Measurements from ENCODE around the gene OXSM. TPM values are rescaled to one million over a fixed set of nuclear protein-coding genes. Genes with fewer than 3 reads are reported as not detected.
A peak's percentile ranks its signal among the peaks of the same experiment; 100 is the strongest.

OXSM gene
- total RNA-seq (2022) (11.1 and 13.1 TPM in 2 replicates), Bru-seq, nascent RNA (percentile 75 among the genes with signal in this experiment), BruChase-seq, experiment 1, labeled RNA remaining after a 2-hour chase (percentile 81 among the genes with signal in this experiment), BruChase-seq, experiment 2, labeled RNA remaining after a 6-hour chase (percentile 56 among the genes with signal in this experiment)
- long read RNA-seq, transcript OXSM-201 (3 exons, 1,519 nt): major isoform, 22 of 31 reads
- long read RNA-seq, partial matches to known transcripts: 3 of 31 reads
- long read RNA-seq, other reads (novel, unspliced or antisense): 4 of 31 reads

DNA sequence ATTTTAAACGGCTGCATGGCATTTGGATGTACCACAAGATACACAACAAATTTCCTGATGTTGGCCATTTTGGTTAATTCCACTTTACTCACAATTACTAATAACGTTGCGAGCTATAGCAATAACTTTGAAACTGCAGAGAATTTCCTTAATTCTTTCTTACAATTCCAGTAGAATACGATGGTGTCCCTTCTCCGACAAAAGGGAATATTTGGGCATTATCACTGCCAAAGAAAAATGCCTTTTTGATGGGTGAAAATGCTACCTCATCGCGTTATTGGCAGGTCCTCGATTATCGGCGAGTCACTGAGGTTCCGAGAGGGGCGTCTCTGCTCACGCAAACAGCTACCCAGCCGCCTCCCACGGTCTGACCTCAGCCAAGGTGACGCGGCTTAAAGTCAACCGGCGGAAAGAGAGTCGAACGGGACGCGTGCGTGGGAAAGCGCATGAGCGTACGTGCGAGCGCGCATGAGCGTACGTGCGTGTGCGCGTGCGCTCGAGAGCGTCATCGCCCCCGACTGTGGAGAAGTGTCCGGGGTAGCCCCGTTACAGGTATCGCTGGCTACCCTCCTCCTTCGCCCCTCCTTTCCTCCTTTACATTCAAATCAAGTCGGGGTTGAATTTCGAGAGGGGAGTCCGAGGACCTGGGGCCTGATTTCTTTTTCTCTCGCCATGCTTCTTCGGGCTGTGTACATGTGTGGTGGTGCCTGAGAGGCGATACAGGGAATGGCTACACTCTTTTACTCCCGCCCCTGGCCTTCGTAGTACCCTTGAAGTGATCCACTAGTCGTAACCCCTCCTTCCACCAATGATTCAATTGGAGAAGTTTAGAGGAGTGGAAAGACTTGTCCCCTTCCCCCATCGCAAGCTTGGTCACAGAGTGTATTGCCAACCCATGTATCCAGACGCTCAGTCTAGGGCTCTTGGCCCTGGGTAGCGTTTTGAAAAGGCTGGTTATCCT lies at the start of gene OXSM:
Gene OXSM, plus strand, starts transcription at position 495 of the 961 bp plus-strand sequence. CDS start 931 bp downstream, outside the sequence.
- Histone ChIP-seq H3K4me3 (ENCODE audit: low read depth, low read length) (peak within 1 kb of the TSS; percentile 83), H3K9me3 (no peaks in the 10 kb centered on the region), H3K27me3 (replicated peaks; ENCODE audit: control insufficient read depth, insufficient read depth, low read length) (no peaks in the 10 kb centered on the region), H3K36me3 (ENCODE audit: control insufficient read depth, insufficient read depth, low read length) (no peaks in the 10 kb centered on the region), H3K4me1 (peaks cover 8% of the 10 kb centered on the region)
- TF ChIP-seq CTCF (IDR thresholded peaks at IDR 0.05; ENCODE audit: insufficient read depth in 1 of 2, low read depth in 1 of 2, low read length in 1 of 2, severe bottlenecking in 1 of 2, unreplicated experiment in 1 of 2): no peak
- Mint-ChIP-seq H3K36me3 (ENCODE audit: insufficient read depth, unreplicated experiment) (peaks cover 6% of the 10 kb centered on the region), H3K27me3 (ENCODE audit: insufficient read depth, unreplicated experiment) (no peaks in the 10 kb centered on the region), H3K4me3 (ENCODE audit: unreplicated experiment) (peak within 1 kb of the TSS; percentile 89), H3K9me3 (ENCODE audit: unreplicated experiment) (no peaks in the 10 kb centered on the region), H3K27ac (ENCODE audit: unreplicated experiment) (peak within 1 kb of the TSS; percentile 86), H3K4me1 (ENCODE audit: low read depth, unreplicated experiment) (peaks cover 15% of the 10 kb centered on the region)
- BruUV-seq (replicated peaks): TSS peak; percentile 36
- peak; percentile 79 to 85 for DNase-seq
- POLR2A ChIA-PET: no interaction called here
- CTCF ChIA-PET: no interaction called here
- intact Hi-C loops (cut with micrococcal nuclease; ENCODE audit: unreplicated experiment): no loop called here

DNA sequence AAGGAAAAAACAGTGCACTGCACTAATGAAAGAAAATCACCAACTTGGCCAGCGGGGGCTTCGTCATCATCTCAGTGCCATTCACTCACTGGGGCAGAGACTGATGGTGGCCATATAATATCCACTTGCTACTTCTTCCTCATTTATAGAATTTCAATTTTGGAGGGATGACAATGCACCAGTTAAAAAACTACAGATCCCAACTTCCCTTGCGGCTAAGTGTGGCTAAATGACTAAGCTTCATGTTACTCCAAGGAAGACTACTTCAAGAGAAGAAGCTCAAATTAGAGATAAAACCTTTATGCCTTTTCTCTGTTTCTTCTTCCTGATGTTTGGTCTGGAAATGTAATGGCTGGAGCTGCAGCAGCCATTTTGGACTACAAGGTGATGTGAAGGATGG lies 45.4 kb upstream of the OXSM start:
- Mint-ChIP-seq H3K9me3 (ENCODE audit: unreplicated experiment) (no peaks in the 10 kb centered on the region), H3K4me1 (ENCODE audit: low read depth, unreplicated experiment) (no peaks in the 10 kb centered on the region), H3K27me3 (ENCODE audit: insufficient read depth, unreplicated experiment) (no peaks in the 10 kb centered on the region), H3K4me3 (ENCODE audit: unreplicated experiment) (no peak overlapping the region), H3K36me3 (ENCODE audit: insufficient read depth, unreplicated experiment) (peaks cover 14% of the 10 kb centered on the region), H3K27ac (ENCODE audit: unreplicated experiment) (no peak overlapping the region)
- intact Hi-C loops (cut with micrococcal nuclease; ENCODE audit: unreplicated experiment): no loop called here
- H3K4me3 ChIP-seq (ENCODE audit: low read depth, low read length): no peak overlapping the region
- TF ChIP-seq CTCF (IDR thresholded peaks at IDR 0.05; ENCODE audit: insufficient read depth in 1 of 2, low read depth in 1 of 2, low read length in 1 of 2, severe bottlenecking in 1 of 2, unreplicated experiment in 1 of 2): no peak
- H3K27me3 ChIP-seq (replicated peaks; ENCODE audit: control insufficient read depth, insufficient read depth, low read length): no peaks in the 10 kb centered on the region
- no TSS peak for BruUV-seq (replicated peaks)
- POLR2A ChIA-PET: no interaction called here
- no peaks in the 10 kb centered on the region for H3K9me3 ChIP-seq
- CTCF ChIA-PET: no interaction called here
- no peaks in the 10 kb centered on the region for H3K36me3 ChIP-seq (ENCODE audit: control insufficient read depth, insufficient read depth, low read length)
- no peak for DNase-seq
- H3K4me1 ChIP-seq: no peaks in the 10 kb centered on the region

DNA sequence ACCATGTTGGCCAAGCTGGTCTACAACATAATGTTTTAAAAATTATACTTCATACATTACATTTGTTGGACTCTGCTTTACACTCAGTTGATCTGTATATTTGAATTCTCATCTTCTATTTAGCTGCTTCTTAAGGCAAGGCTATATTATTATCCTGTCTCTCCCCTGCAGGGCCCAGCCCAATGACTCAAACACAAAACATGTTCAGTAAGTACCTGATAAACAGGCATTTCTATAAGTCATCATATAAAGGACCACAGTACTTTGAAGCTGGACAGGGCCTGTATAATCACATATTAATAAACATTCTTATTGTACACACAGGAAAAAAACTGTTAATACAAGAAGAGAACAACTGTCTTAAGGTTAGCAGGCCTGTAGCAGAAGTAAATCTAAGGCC lies 42.9 kb upstream of the OXSM start:
- ChIA-PET CTCF (no interaction called here), POLR2A (no interaction called here)
- no peak for TF ChIP-seq CTCF (IDR thresholded peaks at IDR 0.05; ENCODE audit: insufficient read depth in 1 of 2, low read depth in 1 of 2, low read length in 1 of 2, severe bottlenecking in 1 of 2, unreplicated experiment in 1 of 2)
- H3K9me3 Mint-ChIP-seq (ENCODE audit: unreplicated experiment): no peaks in the 10 kb centered on the region
- intact Hi-C loops (cut with micrococcal nuclease; ENCODE audit: unreplicated experiment): no loop called here
- no peak overlapping the region for H3K4me3 Mint-ChIP-seq (ENCODE audit: unreplicated experiment)
- BruUV-seq (replicated peaks): no TSS peak
- Histone ChIP-seq H3K36me3 (ENCODE audit: control insufficient read depth, insufficient read depth, low read length) (no peaks in the 10 kb centered on the region; the same call in 1 of the 2 replicates), H3K4me1 (no peaks in the 10 kb centered on the region), H3K4me3 (ENCODE audit: low read depth, low read length) (no peak overlapping the region), H3K27me3 (replicated peaks; ENCODE audit: control insufficient read depth, insufficient read depth, low read length) (no peaks in the 10 kb centered on the region), H3K9me3 (no peaks in the 10 kb centered on the region)
- peaks cover 27% of the 10 kb centered on the region for H3K36me3 Mint-ChIP-seq (ENCODE audit: insufficient read depth, unreplicated experiment)
- no peak overlapping the region for H3K27ac Mint-ChIP-seq (ENCODE audit: unreplicated experiment)
- no peak for DNase-seq
- H3K27me3 Mint-ChIP-seq (ENCODE audit: insufficient read depth, unreplicated experiment): no peaks in the 10 kb centered on the region
- H3K4me1 Mint-ChIP-seq (ENCODE audit: low read depth, unreplicated experiment): no peaks in the 10 kb centered on the region
